GM12872 (cell line): Measurements from ENCODE around the gene MYL6.

ENCODE experiments used
- TF ChIP-seq, protein P1 (sequence below): IDR thresholded peaks from 3 replicates; pipeline ENCODE4 v1.5.1; 2011; ENCODE audit warnings: low read depth, mild to moderate bottlenecking, low read length, moderate library complexity; ENCODE audit not compliant: insufficient read depth

The MYL6 gene

DNA sequence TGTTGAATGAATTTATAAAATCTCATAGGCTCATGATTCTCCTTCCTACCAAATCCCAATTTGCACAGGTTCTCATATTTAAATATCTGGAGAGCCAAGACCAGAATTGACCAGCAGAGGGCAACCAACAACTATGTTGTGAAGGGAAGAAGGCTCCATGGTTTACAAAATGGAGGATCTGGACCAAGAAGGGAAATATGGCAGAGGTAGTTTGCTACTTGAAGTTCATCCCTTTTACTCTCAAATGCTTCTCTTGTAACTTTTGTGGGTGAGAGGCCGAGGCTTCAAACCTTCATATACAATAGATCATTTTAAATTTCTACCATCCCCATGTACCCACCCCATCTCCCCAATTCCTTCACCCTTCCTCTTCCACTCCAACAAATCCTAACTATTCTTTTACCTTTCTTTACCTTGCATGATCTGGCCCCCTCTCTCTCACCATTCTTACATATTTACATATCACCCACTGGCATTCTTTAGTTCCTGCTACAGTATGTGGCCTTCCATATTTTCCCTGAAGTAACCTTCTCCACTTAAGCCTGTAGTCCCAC is 34.9 kb downstream of the MYL6 start:
- TF ChIP-seq, protein P1, sequence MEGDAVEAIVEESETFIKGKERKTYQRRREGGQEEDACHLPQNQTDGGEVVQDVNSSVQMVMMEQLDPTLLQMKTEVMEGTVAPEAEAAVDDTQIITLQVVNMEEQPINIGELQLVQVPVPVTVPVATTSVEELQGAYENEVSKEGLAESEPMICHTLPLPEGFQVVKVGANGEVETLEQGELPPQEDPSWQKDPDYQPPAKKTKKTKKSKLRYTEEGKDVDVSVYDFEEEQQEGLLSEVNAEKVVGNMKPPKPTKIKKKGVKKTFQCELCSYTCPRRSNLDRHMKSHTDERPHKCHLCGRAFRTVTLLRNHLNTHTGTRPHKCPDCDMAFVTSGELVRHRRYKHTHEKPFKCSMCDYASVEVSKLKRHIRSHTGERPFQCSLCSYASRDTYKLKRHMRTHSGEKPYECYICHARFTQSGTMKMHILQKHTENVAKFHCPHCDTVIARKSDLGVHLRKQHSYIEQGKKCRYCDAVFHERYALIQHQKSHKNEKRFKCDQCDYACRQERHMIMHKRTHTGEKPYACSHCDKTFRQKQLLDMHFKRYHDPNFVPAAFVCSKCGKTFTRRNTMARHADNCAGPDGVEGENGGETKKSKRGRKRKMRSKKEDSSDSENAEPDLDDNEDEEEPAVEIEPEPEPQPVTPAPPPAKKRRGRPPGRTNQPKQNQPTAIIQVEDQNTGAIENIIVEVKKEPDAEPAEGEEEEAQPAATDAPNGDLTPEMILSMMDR = peak; percentile 77

DNA sequence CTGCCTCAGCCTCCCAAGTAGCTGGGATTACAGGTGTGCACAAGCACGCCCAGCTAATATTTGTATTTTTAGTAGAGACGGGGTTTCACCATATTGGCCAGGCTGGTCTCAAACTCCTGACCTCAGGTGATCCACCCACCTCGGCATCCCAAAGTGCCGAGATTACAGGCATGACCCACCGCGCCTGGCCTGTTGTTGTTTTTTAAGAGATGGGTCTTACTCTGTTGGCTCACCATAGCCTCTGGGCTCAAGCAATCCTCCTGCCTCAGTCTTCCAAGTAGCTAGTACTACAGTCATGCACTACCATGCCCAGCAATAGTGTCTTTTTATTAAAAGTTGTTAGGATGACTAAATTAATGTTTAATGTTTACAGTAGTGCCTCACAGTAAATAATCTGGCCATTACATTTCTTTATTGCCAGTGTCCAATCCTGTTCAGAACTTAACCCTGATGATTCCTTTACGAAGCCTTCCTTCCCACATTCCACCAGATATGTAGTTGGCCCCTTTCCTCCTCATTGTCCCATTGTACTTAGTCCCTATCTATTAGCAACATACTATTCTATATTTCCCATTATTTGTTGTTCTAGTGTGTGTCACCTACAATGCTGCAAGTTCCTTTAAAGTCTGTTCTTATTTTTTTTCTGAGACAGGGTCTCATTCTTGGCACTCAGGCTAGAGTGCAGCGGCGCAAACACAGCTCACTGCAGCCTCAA is 39.9 kb downstream of the MYL6 start:
- TF ChIP-seq, protein P1 = no peak

DNA sequence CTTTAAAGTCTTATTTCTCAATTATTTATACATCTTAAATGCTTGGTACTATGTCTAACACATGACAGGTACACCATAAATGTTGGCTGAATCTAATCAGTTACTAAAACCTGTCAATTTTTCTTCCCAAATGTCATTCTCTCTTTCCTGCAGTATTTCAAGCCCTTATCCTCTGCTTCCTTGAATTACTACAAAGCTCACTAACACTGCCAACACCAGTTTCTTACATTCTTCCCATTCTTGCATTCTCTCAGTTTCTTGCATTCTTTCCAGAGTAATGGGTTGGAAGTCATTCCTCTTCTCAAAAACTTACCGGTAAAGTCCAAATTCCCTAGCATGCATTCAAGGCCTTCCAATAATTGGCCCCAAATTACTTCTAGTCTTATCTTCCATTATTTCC is 40.7 kb downstream of the MYL6 start:
- TF ChIP-seq, protein P1 = no peak

DNA sequence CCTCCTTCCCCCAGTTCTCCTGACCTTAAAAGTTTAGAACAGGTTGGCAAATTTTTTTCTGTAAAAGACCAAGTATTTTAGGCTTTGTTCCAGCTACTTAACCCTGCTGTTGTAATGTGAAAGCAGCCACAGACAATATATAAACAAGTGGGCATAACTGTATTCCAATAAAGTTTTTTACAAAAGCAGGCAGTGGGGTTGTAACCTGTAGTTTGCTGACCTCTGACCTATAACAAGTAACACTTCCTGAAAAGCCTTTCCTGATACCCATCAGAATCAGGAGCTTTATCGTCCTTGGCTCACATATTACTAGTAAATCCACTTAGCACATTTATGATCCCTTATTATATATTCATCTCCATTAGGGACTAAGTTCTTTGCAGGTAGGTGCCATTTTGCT is 44.2 kb downstream of the MYL6 start:
- TF ChIP-seq, protein P1 = no peak

DNA sequence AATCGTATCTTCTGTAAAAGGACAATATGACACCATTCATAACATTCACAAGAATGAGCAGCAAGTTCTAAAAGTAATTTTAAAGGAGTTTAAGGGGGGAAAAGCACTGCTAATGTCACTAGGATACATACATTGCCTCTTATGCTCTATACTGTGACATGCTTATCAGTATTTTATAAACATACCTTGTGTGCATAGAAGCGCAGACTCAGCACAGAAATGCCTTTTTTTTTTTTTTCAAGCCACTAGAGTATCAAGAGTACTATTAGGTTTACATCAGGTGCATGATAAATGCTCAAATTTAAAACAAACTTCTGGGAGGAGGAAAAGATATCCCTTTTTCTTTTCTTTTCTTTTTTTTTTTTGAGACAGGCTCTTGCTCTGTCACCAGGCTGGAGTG is 44.7 kb downstream of the MYL6 start:
- TF ChIP-seq, protein P1 = no peak

DNA sequence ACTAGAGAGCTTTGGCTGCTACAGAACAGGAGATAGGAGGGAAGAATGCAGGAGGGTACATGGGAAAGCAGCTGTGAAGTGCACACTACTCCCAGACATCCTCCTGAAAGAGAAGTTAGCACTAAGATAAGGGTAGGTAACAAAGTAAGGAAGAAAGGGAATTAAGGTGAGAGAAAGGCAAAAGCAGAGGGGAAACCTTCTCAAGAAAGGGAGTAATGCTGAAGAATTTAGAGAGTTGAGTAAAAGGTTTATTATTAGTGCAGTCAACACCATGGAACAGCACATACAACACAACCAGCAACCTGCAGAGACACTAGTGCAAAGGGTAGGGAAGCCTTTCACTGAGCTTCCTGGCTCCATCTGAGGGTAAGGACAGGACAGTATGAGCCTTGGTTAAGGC is 46.1 kb downstream of the MYL6 start:
- TF ChIP-seq, protein P1 = no peak

DNA sequence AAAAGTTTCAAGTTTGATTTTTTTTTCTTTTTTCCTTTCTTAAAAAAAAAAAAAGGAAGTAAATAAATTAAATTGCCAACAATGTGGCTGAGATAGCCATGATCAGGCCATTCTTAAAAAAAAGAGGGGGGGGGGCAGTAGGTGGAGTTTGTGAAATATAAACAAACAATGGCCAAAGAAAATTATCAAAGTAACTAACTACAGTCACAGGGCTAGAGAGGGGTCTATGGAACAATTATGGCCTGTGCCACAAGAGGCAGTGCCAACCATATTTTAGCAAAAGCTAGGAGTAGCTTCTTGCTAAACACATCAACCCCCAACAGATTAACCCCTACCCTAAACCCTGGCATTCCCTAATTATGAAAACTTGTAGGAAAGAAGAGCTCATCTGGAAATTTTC is 47.3 kb downstream of the MYL6 start:
- TF ChIP-seq, protein P1 = peak; percentile 31; the same call in 2 of the 3 replicates
